ENCODE results near the gene AIP.
"Not testable (repeated sequence)": the region's sequence is repeated elsewhere in the genome, so short reads cannot be mapped to it uniquely, and the experiment has no call there.

Gene AIP

DNA sequence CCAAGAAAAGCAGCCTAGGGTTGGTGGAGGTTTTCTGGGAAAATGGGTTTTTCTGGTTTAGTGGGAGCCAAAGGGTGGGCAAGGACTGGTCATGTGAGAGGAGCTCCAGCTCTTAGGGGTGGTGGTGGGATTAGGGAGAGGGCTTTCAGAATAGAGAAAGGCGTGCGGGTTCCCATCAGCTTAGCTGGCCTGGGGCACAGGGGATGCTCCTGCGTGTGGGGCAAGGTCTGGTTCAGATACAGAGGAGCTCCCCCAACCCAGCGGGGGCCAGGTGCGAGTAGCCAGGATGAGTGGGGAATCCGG is 14.4 kb upstream of the AIP start:
- no peak for DNase-seq (ENCODE audit: low read depth in 2 of 3, low spot score in 1 of 3)

DNA sequence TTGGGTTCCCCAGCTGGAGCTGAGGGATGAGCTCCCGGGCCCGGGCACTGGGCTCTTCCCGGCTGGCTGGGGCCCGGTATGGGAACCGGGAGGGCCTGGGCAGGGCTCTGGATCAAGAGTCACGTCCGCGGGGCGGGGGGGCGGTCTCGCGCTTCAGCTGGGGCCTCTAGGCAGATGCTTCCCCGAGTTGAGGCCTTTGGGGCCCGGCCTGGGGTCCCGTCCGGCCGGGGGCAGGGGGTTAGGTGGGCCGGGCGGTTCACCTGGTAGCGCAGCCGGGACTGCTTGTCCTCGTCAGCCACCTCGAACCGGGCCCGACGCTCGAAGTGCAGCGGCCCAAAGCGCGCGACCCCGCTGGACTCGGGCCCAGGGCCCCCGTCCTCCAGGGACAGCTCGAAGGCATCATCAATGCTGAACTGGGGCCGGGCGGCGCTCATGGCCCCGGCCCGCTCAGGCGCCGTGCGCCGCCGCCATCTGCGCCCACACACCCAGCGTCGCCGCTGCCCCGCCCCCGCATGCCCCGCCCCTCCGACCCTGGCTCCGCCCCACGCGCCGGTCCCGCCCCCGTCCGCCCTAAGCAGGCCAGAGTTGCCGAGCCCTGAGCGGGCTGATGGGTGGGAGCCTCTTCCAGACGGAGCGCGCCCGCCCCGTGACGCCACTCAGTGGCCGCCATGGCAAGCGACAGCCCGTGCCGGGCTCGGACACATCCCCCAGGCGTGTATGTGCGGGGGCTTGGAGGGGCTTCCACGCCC is 13.9 kb upstream of the AIP start, which contains the start of gene TMEM134:
TMEM134 (minus strand) TSS at position 493 of the 749 bp plus-strand sequence; CDS start at position 434, 59 bp downstream.
- peak; percentile 89 to 93 (median 90) for DNase-seq (ENCODE audit: low read depth in 2 of 3, low spot score in 1 of 3)

DNA sequence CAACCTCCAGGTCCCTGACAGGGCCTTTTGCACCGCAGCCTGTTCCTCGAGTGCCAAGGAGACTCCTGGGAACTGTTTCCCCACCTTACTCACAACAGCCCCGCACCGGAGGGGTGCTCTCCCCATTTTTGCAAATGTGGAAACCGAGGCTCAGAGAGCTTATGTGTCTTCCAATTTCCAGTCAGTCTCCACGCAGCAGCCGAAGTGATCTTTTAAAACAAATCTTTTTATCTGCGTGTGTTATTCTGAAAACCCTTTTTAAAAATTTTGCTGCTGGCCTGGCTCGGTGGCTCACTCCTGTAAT is 13.4 kb upstream of the AIP start:
- no peak for DNase-seq (ENCODE audit: low read depth in 2 of 3, low spot score in 1 of 3)

DNA sequence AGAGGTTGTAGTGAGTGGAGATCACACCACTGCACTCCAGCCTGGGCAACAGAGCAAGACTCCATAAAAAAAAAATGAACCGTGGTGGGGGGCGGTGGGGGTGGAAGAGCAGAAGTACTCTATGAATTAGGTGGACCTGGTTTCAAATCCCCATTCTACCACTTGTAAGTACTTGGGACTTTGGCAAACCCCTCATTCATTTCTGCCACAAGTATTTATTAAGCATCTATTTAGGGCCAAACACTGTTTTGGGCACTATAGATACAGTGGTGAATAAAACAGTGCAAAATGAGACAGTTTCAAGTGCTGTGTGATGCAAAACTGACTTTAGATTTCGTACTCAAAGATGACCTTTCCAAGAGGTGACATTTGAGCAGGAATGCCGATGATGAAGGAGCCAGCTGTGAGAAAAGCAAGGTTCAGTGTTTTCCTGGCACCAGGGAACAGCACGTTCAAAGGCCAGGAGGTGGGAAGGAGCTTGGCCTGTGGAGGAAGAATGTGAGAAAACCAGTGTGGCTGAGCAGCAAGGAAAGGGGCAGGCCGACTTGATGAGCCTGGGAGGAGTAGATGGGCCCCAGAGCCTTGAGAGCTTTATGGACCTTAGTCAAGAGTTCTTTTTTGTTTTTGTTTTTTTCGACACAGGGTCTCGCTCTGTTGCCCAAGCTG is 12.4 kb upstream of the AIP start:
- DNase-seq (ENCODE audit: low read depth in 2 of 3, low spot score in 1 of 3): no peak

DNA sequence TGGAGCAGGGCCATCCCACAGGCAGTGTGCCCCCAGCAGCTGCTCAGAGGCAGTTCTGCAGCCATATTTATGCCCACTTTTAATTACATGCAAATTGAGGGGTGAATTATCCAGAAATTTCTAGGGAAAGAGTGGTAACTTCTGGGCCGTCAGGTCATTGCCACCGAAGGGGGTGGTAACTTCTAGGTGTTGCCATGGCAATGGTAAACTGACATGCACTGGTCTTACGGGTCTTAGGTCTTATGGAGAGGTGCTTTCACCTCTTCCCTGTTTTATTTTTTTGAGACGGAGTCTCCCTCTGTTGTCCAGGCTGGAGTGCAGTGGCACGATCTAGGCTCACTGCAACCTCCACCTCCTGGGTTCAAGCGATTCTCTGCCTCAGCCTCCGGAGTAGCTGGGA is 9.9 kb upstream of the AIP start:
- no peak for DNase-seq (ENCODE audit: low read depth in 2 of 3, low spot score in 1 of 3)

DNA sequence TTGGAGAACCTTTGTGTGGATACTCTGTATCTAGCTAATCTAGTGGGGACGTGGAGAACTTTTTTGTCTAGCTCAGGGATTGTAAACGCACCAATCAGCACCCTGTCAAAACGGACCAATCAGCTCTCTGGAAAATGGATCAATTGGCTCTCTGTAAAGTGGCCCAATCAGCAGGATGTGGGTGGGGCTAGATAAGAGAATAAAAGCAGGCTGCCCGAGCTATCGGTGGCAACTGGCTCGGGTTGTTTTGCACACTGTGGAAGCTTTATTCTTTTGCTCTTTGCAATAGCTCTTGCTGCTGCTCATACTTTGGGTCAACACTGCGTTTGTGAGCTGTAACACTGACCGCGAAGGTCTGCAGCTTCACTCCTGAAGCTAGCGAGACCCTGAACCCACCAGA is 6.1 kb upstream of the AIP start:
- not testable (repeated sequence) for DNase-seq (ENCODE audit: low read depth in 2 of 3, low spot score in 1 of 3)

DNA sequence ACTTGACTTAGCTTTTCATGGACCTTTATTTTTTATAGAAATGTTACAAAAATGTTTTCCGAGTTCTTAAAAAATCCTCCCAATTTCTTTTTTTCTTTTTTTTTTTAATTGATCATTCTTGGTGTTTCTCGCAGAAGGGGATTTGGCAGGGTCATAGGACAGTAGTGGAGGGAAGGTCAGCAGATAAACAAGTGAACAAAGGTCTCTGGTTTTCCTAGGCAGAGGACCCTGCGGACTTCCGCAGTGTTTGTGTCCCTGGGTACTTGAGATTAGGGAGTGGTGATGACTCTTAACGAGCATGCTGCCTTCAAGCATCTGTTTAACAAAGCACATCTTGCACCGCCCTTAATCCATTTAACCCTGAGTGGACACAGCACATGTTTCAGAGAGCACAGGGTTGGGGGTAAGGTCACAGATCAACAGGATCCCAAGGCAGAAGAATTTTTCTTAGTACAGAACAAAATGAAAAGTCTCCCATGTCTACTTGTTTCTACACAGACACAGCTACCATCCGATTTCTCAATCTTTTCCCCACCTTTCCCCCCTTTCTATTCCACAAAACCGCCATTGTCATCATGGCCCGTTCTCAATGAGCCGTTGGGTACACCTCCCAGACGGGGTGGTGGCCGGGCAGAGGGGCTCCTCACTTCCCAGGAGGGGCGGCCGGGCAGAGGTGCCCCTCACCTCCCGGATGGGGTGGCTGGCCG is 5.3 kb upstream of the AIP start:
- DNase-seq (ENCODE audit: low read depth in 2 of 3, low spot score in 1 of 3): not testable (repeated sequence)

DNA sequence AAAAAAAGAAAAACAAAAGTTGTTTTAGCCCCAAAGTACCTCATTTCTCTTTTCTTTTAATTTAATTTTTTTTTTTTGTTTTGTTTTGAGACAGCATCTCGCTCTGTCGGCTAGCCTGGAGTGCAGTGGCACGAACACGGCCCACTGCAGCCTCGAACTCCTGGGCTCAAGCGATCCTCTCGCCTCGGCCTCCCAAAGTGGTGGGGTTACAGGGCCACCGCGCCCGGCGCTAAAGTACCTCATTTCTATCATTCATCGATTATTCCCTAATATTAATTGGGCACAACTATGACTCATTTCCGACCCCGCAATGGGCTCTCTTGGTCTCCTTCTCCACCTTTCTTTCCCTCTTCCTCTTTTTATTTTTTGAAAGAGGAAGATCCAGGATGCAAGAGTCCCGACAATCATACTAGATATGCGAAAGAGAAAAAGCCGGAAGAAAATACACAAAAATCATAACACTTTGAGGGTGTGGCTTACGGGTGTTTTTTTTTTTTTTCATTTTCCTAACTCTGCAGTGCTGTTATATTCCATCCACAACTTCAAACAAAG is 475 bp upstream of the AIP start:
- no peak for DNase-seq (ENCODE audit: low read depth in 2 of 3, low spot score in 1 of 3)

DNA sequence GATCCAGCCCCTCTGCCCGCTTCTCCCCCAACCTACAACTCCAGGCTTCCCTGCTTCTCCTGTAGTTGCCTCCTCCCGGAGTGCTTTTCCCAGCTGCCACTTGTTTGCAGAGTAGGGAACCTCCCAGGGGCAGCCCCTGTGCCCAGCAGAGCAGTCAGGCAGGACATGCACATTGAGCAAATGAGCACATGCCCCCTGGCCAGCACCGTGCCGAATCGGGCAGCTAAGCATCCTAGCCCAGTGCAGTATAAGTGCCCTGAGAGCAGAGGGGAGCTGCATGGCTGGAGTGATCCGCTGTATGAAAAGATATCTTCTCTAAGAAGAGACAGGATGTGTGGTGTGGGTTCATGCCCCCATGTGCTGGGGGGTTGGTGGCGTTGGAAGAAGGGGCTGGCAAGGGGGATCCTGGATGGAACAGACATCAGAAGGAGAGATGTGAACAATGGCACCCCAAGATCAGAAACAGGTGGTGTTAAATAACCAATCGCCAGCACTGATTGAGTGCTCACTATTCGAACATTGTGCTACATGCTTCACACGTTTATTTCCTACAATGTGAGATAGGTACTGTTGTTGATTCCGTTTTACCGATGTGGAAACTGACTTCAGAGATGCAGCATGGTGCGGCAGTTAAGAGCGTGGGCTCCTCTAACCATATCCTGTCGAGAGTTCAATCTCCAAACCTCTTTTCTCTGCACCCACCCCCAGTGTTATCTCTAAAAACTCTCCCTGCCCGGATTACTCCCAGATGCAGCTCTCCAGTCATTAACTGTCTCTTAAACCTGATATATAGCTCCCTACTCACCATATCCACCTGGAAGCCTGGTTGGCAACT is 1.2 kb downstream of the AIP start:
- no peak for DNase-seq (ENCODE audit: low read depth in 2 of 3, low spot score in 1 of 3)

DNA sequence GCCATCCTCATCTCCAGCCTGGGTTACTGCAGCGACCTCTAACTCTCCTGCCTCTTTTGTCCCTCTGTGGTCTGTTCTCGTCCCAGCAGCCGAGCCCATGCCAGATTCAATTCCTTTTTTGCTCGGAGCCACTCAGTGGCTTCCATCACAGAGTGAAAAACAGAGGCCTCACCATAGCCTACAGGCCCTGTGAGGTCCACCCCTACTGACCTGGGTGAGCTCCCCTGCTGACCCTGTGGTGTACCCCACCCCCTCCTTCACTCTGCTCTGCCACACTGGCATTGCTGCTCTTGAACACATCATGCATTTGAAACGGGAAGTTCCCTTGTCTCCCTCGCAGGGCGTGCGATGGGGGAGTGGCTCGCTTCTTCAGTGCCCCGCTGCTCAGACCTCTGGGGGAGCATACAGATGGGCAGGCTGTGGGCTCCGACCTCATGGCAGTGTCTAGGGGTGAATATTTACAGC is 2.1 kb downstream of the AIP start:
- peak in 1 of 3 donors; percentile 64 for DNase-seq (ENCODE audit: low read depth in 2 of 3, low spot score in 1 of 3)

DNA sequence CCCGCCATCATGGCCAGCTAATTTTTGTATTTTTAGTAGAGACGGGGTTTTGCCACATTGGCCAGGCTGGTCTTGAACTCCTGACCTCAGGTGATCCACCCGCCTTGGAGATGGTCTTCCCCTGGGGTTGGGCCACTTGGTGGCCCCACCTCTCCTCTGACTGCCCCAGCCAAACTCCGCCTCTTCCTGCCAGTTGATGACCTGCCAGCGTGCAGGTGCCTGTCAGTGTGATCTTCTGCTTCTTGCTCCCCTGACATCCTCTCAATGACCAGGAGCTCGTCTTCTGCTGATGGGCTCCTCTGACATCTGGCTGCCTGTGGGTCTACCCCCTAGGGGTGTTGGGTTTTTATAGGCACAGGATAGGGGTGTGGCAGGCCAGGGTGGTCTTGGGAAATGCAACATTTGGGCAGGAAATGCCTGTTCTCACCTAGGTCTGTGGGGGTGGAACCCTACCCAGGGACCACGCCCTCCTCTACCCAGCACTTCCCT is 3.1 kb downstream of the AIP start:
- peak in 1 of 3 donors; percentile 66 for DNase-seq (ENCODE audit: low read depth in 2 of 3, low spot score in 1 of 3)

DNA sequence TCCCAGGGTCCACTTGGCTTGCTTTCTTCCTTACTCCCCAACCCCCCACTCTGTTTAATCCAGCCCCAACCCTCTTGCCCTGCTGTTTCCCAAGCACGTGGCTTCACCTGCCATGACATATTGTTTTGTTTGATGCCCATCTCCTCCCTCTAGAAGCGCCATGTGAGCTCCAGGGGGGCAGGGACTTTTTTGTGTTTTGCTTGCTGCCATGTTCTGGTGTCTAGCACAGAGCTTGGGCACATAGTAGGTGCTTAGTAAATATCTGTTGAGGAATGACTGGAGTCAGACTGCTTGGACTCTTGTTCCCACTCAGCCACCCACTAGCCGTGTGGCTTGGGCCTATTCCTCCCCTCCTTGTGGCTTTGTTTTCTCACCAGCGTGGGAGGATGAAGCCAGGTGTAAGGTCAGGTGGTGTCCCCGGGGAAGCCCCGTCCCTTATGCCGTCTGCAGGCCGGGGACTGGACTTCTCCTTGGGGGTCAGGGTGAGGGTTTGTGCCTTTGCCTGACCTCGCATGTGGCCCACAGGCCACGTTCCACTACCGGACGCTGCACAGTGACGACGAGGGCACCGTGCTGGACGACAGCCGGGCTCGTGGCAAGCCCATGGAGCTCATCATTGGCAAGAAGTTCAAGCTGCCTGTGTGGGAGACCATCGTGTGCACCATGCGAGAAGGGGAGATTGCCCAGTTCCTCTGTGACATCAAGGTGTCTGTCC is 3.8 kb downstream of the AIP start:
- no peak for DNase-seq (ENCODE audit: low read depth in 2 of 3, low spot score in 1 of 3)

DNA sequence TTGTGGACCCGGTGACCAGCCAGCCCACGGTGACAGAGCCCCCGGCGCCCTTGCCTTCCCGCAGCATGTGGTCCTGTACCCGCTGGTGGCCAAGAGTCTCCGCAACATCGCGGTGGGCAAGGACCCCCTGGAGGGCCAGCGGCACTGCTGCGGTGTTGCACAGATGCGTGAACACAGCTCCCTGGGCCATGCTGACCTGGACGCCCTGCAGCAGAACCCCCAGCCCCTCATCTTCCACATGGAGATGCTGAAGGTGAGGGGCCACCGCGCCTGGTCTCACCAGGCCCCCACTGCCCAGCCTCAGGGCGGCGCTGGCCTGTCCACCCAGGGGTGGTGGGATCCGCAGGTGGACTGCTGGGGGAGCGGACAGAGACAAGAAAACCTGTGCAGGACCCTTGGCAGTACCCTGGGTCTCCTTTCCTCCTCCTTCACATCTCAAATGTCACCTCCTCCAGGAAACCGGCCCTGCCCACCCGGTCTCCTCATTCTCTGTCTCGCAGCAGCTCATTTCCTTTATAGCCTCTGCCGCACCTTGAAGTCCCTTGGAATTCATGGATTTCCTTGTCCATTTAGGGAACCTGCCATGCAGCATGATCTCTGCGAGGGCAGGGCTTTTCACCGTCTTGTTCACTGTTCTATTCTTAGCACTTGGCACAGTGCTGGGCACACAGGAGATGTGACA is 6.5 kb downstream of the AIP start:
- DNase-seq (ENCODE audit: low read depth in 2 of 3, low spot score in 1 of 3): no peak

DNA sequence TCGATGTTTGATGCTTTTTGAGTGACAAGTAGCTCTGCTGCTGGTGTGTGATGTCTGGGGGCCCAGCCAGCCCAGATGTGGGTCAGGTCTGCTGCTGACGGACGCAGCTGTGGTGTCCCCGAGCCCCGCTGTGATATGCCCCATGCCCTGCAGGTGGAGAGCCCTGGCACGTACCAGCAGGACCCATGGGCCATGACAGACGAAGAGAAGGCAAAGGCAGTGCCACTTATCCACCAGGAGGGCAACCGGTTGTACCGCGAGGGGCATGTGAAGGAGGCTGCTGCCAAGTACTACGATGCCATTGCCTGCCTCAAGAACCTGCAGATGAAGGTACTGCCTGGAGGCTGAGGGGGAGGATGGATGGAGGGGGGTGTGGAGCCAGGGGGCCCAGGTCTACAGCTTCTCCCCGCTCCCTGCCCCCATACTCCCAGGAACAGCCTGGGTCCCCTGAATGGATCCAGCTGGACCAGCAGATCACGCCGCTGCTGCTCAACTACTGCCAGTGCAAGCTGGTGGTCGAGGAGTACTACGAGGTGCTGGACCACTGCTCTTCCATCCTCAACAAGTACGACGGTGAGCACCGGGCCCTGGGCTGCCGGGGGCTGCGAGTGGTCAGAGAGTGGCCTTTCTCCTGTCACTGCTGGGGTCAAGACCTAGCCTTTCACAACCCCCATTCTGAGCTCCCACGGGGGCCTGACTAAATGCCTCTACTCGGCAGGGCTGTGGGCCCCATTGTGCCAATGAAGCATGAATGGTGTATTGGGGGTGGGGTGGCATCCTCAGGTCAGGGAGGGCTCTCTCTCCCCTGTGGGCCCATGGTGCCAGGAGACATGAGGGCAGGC is 7.3 kb downstream of the AIP start:
- no peak for DNase-seq (ENCODE audit: low read depth in 2 of 3, low spot score in 1 of 3)

DNA sequence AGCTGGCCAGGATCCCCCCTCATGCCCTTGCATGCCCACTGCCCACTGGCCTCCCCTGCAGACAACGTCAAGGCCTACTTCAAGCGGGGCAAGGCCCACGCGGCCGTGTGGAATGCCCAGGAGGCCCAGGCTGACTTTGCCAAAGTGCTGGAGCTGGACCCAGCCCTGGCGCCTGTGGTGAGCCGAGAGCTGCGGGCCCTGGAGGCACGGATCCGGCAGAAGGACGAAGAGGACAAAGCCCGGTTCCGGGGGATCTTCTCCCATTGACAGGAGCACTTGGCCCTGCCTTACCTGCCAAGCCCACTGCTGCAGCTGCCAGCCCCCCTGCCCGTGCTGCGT is 7.9 kb downstream of the AIP start:
- DNase-seq (ENCODE audit: low read depth in 2 of 3, low spot score in 1 of 3): no peak

DNA sequence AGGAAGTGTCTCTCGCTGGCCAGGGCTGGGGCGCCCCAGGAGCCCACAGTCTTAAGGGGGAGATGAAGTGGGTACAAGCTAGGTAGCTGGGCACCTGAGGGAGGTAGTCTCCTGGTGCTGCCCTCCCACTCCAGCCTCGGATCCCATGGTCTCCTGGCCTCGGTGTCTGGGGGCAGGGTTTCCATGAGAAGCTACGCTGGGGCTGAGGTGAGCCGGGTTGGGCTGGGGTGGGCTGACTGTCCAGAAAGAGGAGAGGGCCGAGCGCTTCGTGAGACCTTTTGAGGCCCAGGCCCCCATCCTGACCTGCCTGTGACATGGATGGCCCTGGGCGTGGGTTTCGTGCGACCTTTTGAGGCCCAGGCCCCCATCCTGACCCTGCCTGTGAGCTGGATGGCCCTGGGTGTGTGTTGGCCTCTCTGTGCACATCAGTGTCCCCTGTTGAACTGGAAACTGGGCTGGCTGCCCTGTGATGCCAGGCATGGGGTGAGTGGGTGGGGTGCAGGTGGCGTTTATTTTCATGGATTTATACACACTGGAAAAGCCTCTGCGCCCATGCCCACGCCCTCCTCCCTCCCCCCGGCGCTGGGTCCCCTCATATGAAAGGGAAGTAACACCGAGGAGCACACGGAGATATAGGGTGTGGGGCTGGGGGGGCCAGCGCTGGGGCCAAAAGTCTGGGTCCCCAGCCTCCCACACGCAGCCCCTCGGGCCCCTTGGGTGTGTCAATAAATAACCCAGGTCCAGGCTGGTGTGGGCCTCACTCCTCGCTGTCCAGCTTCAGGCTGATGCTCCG is 8.6 kb downstream of the AIP start:
- no peak for DNase-seq (ENCODE audit: low read depth in 2 of 3, low spot score in 1 of 3)

DNA sequence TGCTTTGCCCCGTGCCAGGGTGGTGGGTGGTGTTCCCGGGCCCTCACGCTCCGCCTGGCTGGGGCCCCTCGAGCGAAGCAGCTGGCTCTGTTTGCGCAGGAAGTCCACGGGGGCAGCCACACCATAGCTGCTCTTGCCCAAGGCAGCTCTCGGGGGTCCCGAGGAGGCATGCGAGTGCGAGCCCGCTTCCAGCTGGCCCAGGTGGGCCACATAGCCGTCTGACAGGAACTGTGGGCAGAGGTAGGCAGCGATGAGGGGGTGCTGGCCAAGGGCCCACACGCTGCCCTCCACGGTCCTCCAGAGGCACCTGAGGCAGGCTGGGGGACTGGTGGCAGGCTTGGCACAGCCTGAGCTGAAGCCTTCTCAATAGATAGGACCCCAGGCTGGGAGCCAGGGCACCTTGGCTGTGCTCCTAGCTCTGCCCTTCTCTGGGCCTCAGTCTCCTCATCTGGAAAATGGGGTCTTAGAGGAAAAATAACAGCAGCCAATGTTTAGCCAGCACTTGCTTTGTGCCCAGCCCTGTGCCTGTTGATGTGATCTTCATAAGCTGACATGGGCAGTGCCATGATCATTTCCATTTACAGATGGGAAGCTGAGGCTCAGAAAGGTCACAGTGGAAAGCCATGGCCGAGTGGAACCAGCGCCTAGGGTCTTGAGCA is 9.4 kb downstream of the AIP start:
- DNase-seq (ENCODE audit: low read depth in 2 of 3, low spot score in 1 of 3): no peak
